22Rv1 (cell line): Measurements from ENCODE around the gene TM9SF4.

ENCODE experiments used
- ZFX ChIP-seq: fragments of 450-650 bp; IDR thresholded peaks from 2 replicates; pipeline ENCODE4 v1.6.1; 2017; ENCODE audit warnings: antibody characterized with exemption, borderline replicate concordance
- TF ChIP-seq, protein P1 (sequence below): fragments of 450-650 bp; IDR thresholded peaks from 2 replicates; pipeline ENCODE4 v1.5.1; 2017; ENCODE audit warnings: mild to moderate bottlenecking

DNA sequence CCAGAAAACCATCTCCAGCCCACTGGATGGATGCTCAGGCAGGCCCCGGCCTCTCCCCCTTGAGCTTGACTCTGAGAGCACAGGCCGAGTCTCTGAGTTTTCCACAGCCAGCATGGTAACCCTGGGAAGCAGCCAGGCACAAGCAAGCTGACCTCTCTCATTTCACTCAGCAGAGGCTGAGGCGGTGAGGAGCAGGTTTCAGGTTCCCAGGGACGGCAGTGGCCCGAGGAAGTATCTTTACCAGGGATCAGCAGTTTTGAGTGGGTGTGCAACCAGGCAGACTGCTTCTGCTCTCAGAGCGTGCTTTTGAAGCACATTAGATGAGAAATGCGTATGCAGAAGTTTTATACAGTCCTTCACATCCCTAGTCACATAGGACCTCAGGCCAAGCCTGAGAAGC lies 44.8 kb upstream of the TM9SF4 start:
- TF ChIP-seq, protein P1, sequence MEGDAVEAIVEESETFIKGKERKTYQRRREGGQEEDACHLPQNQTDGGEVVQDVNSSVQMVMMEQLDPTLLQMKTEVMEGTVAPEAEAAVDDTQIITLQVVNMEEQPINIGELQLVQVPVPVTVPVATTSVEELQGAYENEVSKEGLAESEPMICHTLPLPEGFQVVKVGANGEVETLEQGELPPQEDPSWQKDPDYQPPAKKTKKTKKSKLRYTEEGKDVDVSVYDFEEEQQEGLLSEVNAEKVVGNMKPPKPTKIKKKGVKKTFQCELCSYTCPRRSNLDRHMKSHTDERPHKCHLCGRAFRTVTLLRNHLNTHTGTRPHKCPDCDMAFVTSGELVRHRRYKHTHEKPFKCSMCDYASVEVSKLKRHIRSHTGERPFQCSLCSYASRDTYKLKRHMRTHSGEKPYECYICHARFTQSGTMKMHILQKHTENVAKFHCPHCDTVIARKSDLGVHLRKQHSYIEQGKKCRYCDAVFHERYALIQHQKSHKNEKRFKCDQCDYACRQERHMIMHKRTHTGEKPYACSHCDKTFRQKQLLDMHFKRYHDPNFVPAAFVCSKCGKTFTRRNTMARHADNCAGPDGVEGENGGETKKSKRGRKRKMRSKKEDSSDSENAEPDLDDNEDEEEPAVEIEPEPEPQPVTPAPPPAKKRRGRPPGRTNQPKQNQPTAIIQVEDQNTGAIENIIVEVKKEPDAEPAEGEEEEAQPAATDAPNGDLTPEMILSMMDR, result no peak
- TF ChIP-seq ZFX, result no peak
